SK-N-SH (cell line): ENCODE data around the gene DNAH14. TPM values are rescaled to one million over a fixed set of nuclear protein-coding genes. Genes with fewer than 3 reads are reported as not detected.

Source experiments
- CTCF ChIA-PET: fragments of 300-600, 350-600 bp; formaldehyde crosslinking; extraction: SDS; loops from one replicate; lab custom pipeline; 2021; lab: Yijun Ruan, JAX
- POLR2A ChIA-PET: fragments of 350-600 bp; sonication (Branson Sonifier 250); formaldehyde crosslinking; extraction: SDS; loops from one replicate; lab custom pipeline; 2020; ENCODE audit warnings: antibody characterized with exemption, inconsistent platforms; lab: Yijun Ruan, JAX
- DNase-seq: peaks from one replicate; pipeline ENCODE4 v3.0.0; 2012
- H2AFZ ChIP-seq: fragments of 200-600 bp; sonication (generic); 2 replicates; pipeline ENCODE4 v1.8.1; 2016; ENCODE audit warnings: antibody characterized with exemption, mild to moderate bottlenecking, low read depth
- H3F3A ChIP-seq: fragments of 200-600 bp; sonication (generic); replicated peaks from 2 replicates; pipeline ENCODE3; 2016; ENCODE audit warnings: antibody characterized with exemption, mild to moderate bottlenecking; ENCODE audit not compliant: insufficient read depth
- H3K27ac ChIP-seq, 2 experiments: fragments of 200-500 bp in 1 of 2; fragments of 200-600 bp in 1 of 2; sonication (Bioruptor generic) in 1 of 2; sonication (generic), shearing (Covaris generic) in 1 of 2; 2 replicates each; pipeline versions ENCODE4 v1.5.1 to v1.6.1; 2014 to 2016; ENCODE audit warnings: low read depth in 2 of 2, inconsistent platforms in 1 of 2, low read length in 1 of 2, mild to moderate bottlenecking in 1 of 2, mixed read lengths in 1 of 2
- H3K27me3 ChIP-seq: fragments of 200-600 bp; sonication (generic), shearing (Covaris generic); 2 replicates; pipeline ENCODE4 v1.6.1; 2016; ENCODE audit warnings: mixed run types; ENCODE audit not compliant: insufficient read depth
- H3K36me3 ChIP-seq, 2 experiments: fragments of 200-500 bp in 1 of 2; fragments of 200-600 bp in 1 of 2; sonication (Bioruptor generic) in 1 of 2; sonication (generic) in 1 of 2; replicated peaks in 1 of 2; 2 replicates each; pipeline versions ENCODE3 to v1.5.1; 2014 to 2016; ENCODE audit warnings: low read length in 1 of 2, mild to moderate bottlenecking in 1 of 2; ENCODE audit not compliant: insufficient read depth in 2 of 2, control insufficient read depth in 1 of 2
- H3K4me1 ChIP-seq, 2 experiments: fragments of 200-500 bp in 1 of 2; fragments of 200-600 bp in 1 of 2; sonication (Bioruptor generic) in 1 of 2; sonication (generic), shearing (Covaris generic) in 1 of 2; 2 replicates each; pipeline versions ENCODE4 v1.5.1 to v1.6.1; 2014 to 2016; ENCODE audit warnings: low read depth in 1 of 2, low read length in 1 of 2, mixed run types in 1 of 2; ENCODE audit not compliant: insufficient read depth in 2 of 2, control insufficient read depth in 1 of 2
- H3K4me2 ChIP-seq: fragments of 200-600 bp; sonication (generic), shearing (Covaris generic); 2 replicates; pipeline ENCODE4 v1.6.1; 2017; ENCODE audit warnings: mixed run types
- H3K4me3 ChIP-seq, 2 experiments: fragments of 200-500 bp in 1 of 2; fragments of 200-600 bp in 1 of 2; sonication (Bioruptor generic) in 1 of 2; sonication (generic), shearing (Covaris generic) in 1 of 2; 2 replicates each; pipeline versions ENCODE4 v1.5.1 to v1.8.1; 2014 to 2016; ENCODE audit warnings: low read depth in 2 of 2, inconsistent platforms in 1 of 2, low read length in 1 of 2, mild to moderate bottlenecking in 1 of 2, mixed read lengths in 1 of 2, moderate library complexity in 1 of 2
- H3K79me2 ChIP-seq: fragments of 200-600 bp; sonication (generic); 2 replicates; pipeline ENCODE4 v1.8.1; 2017; ENCODE audit warnings: mild to moderate bottlenecking; ENCODE audit not compliant: insufficient read depth
- H3K9ac ChIP-seq: fragments of 200-600 bp; sonication (generic); 2 replicates; pipeline ENCODE4 v1.6.1; 2017; ENCODE audit warnings: mixed run types
- H3K9me2 ChIP-seq: fragments of 200-600 bp; sonication (generic); 2 replicates; pipeline ENCODE4 v1.6.1; 2017; ENCODE audit warnings: mixed run types
- H3K9me3 ChIP-seq: fragments of 200-600 bp; sonication (generic); 2 replicates; pipeline ENCODE4 v1.6.1; 2017; ENCODE audit warnings: mixed run types, mild to moderate bottlenecking, moderate library complexity
- H4K20me1 ChIP-seq: fragments of 200-600 bp; sonication (generic); 2 replicates; pipeline ENCODE4 v1.6.1; 2017; ENCODE audit warnings: mild to moderate bottlenecking, mixed run types; ENCODE audit not compliant: insufficient read depth
- CTCF ChIP-seq: fragments of 200-600 bp; sonication (generic); IDR thresholded peaks from 2 replicates; pipeline ENCODE4 v1.6.1; 2017; ENCODE audit warnings: antibody characterized with exemption, mild to moderate bottlenecking, moderate library complexity
- ELF1 ChIP-seq: IDR thresholded peaks from 2 replicates; pipeline ENCODE4 v1.4.0; 2012
- FOSL2 ChIP-seq: IDR thresholded peaks from 2 replicates; pipeline ENCODE4 v1.4.0; 2012; ENCODE audit warnings: low read depth, mild to moderate bottlenecking, moderate library complexity, borderline replicate concordance
- FOXM1 ChIP-seq: IDR thresholded peaks from 2 replicates; pipeline ENCODE4 v1.4.0; 2012; ENCODE audit warnings: low read depth, mild to moderate bottlenecking
- GABPA ChIP-seq: IDR thresholded peaks from 2 replicates; pipeline ENCODE4 v1.4.0; 2012; ENCODE audit warnings: low read depth, mild to moderate bottlenecking
- GATA2 ChIP-seq: sonication (generic); formaldehyde crosslinking; IDR thresholded peaks from 2 replicates; pipeline ENCODE4 v1.5.0; 2020; ENCODE audit warnings: mild to moderate bottlenecking, missing genetic modification reagents
- MEF2A ChIP-seq: IDR thresholded peaks from 2 replicates; pipeline ENCODE4 v1.4.0; 2012; ENCODE audit warnings: low read depth, borderline replicate concordance
- NRF1 ChIP-seq: IDR thresholded peaks from 2 replicates; pipeline ENCODE4 v1.6.1; 2012; ENCODE audit warnings: low read depth, mild to moderate bottlenecking, low read length
- PBX3 ChIP-seq: IDR thresholded peaks from 2 replicates; pipeline ENCODE4; 2012
- RFX5 ChIP-seq: IDR thresholded peaks from 2 replicates; pipeline ENCODE4 v1.6.1; 2012; ENCODE audit warnings: mild to moderate bottlenecking, improper control_type of control experiment, low read length
- SIN3A ChIP-seq: IDR thresholded peaks from 2 replicates; pipeline ENCODE4 v1.6.1; 2012; ENCODE audit warnings: low read depth, mild to moderate bottlenecking, low read length, moderate library complexity, borderline replicate concordance
- TCF12 ChIP-seq: IDR thresholded peaks from 2 replicates; pipeline ENCODE4 v1.4.0; 2012
- WGBS: methylation state at CpG from one replicate; pipeline ENCODE4 v1.1.6; 2017; ENCODE audit warnings: low lambda C conversion rate; 5-methylcytosine and 5-hydroxymethylcytosine counted together
- polyA plus RNA-seq, 3 experiments: library from polyadenylated mRNA; depleted of rRNA; stranded (reverse); fragments of >200 nt; gene quantifications; 2 replicates each; pipeline ENCODE4 v1.2.3, GENCODE V29; 2012
- TF ChIP-seq, protein P1 (sequence below): IDR thresholded peaks from 2 replicates; pipeline ENCODE4 v1.6.1; 2012; ENCODE audit warnings: mild to moderate bottlenecking, low read depth, low read length, moderate library complexity

Gene DNAH14
- polyA plus RNA-seq, 1 of the 3 experiments (the other 2 are of a cell fraction): 8.0 TPM

- Histone ChIP-seq H3K4me2 (no peak overlapping the region), H3K9me2 (no peaks in the 10 kb centered on the region), H3K27ac (no peak overlapping the region), H3K4me1 (no peaks in the 10 kb centered on the region)
- TF ChIP-seq CTCF: no peak
- TF ChIP-seq FOSL2: no peak
- no peak for TF ChIP-seq ELF1
- TF ChIP-seq MEF2A: no peak
- no peak for TF ChIP-seq RFX5
- TF ChIP-seq NRF1: no peak
- TF ChIP-seq SIN3A: no peak
- TF ChIP-seq, protein P1, sequence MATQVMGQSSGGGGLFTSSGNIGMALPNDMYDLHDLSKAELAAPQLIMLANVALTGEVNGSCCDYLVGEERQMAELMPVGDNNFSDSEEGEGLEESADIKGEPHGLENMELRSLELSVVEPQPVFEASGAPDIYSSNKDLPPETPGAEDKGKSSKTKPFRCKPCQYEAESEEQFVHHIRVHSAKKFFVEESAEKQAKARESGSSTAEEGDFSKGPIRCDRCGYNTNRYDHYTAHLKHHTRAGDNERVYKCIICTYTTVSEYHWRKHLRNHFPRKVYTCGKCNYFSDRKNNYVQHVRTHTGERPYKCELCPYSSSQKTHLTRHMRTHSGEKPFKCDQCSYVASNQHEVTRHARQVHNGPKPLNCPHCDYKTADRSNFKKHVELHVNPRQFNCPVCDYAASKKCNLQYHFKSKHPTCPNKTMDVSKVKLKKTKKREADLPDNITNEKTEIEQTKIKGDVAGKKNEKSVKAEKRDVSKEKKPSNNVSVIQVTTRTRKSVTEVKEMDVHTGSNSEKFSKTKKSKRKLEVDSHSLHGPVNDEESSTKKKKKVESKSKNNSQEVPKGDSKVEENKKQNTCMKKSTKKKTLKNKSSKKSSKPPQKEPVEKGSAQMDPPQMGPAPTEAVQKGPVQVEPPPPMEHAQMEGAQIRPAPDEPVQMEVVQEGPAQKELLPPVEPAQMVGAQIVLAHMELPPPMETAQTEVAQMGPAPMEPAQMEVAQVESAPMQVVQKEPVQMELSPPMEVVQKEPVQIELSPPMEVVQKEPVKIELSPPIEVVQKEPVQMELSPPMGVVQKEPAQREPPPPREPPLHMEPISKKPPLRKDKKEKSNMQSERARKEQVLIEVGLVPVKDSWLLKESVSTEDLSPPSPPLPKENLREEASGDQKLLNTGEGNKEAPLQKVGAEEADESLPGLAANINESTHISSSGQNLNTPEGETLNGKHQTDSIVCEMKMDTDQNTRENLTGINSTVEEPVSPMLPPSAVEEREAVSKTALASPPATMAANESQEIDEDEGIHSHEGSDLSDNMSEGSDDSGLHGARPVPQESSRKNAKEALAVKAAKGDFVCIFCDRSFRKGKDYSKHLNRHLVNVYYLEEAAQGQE: no peak
- TF ChIP-seq GABPA: no peak
- TF ChIP-seq GATA2 (CRISPR knock-in tag): no peak
- no peak for TF ChIP-seq TCF12
- TF ChIP-seq PBX3: no peak
- TF ChIP-seq FOXM1: no peak
- TF ChIP-seq, all 33 proteins: peak for 0
- Histone ChIP-seq H2AFZ (no peak overlapping the region), H3K27me3 (no peaks in the 10 kb centered on the region), H4K20me1 (no peaks in the 10 kb centered on the region), H3K79me2 (no peaks in the 10 kb centered on the region), H3K9me3 (no peaks in the 10 kb centered on the region), H3K4me3 (no peak overlapping the region), H3F3A (no peaks in the 10 kb centered on the region), H3K36me3 (peaks cover 28 to 52% of the 10 kb centered on the region in 2 experiments), H3K9ac (no peak overlapping the region)
- POLR2A ChIA-PET: no interaction called here
- CTCF ChIA-PET: interaction anchor here (1.1 to 1.5 kb wide), 2 partner anchors 16 to 74 kb away, joined by 3 to 4 read pairs; no protein-coding TSS in a partner anchor
- no peak for DNase-seq
- WGBS: 99% methylated on average over 5 of the region's 5 CpGs
These were observed 471.5 kb downstream of the DNAH14 start for GRCh38 chr1:225400968-225401367.
